ENCODE results near the gene RNPEP.
A peak's percentile ranks its signal among the peaks of the same experiment; 100 is the strongest.

The RNPEP gene

GRCh38 chr1:202029171-202029665 is 46.8 kb downstream of the RNPEP start:
- FAIRE-seq (no peak), DNase-seq (ENCODE audit: insufficient read length, low spot score) (no peak)
- no peak for TF ChIP-seq CTCF (IDR thresholded peaks at IDR 0.05; ENCODE audit: insufficient read depth, missing control alignments)

- no peak for TF ChIP-seq CTCF (IDR thresholded peaks at IDR 0.05; ENCODE audit: insufficient read depth, missing control alignments)
- FAIRE-seq (no peak), DNase-seq (ENCODE audit: insufficient read length, low spot score) (no peak)
These were observed 47.3 kb downstream of the RNPEP start for GRCh38 chr1:202029727-202030126.

GRCh38 chr1:202031796-202032195 is 49.3 kb downstream of the RNPEP start:
- TF ChIP-seq CTCF (IDR thresholded peaks at IDR 0.05; ENCODE audit: insufficient read depth, missing control alignments), result no peak
- DNase-seq (ENCODE audit: insufficient read length, low spot score) (no peak), FAIRE-seq (no peak)

- DNase-seq (ENCODE audit: insufficient read length, low spot score) (no peak), FAIRE-seq (no peak)
- no peak for TF ChIP-seq CTCF (IDR thresholded peaks at IDR 0.05; ENCODE audit: insufficient read depth, missing control alignments)
These were observed 51.8 kb downstream of the RNPEP start for GRCh38 chr1:202034149-202034682.

GRCh38 chr1:202034683-202035462 is 52.4 kb downstream of the RNPEP start:
- TF ChIP-seq CTCF (IDR thresholded peaks at IDR 0.05; ENCODE audit: insufficient read depth, missing control alignments), result no peak
- DNase-seq (ENCODE audit: insufficient read length, low spot score), result peak; percentile 73

GRCh38 chr1:202036595-202037387 is 54.3 kb downstream of the RNPEP start:
- FAIRE-seq (no peak), DNase-seq (ENCODE audit: insufficient read length, low spot score) (no peak)
- TF ChIP-seq CTCF (IDR thresholded peaks at IDR 0.05; ENCODE audit: insufficient read depth, missing control alignments), result no peak

More at GRCh38 chr1:202034683-202035462, 52.4 kb downstream of the RNPEP start:
- no peak for FAIRE-seq
